GM21526 (cell line): ENCODE results near the gene LIN7C.
"Not testable (repeated sequence)": the region's sequence is repeated elsewhere in the genome, so short reads cannot be mapped to it uniquely, and the experiment has no call there.

ENCODE experiments used
- ATAC-seq: cut with Tn5 transposase; IDR thresholded peaks from one replicate; pipeline ENCODE4 v1.9.1; 2021; ENCODE audit warnings: moderate library complexity; ENCODE audit not compliant: unreplicated experiment, low FRiP score

The LIN7C gene, protein sequence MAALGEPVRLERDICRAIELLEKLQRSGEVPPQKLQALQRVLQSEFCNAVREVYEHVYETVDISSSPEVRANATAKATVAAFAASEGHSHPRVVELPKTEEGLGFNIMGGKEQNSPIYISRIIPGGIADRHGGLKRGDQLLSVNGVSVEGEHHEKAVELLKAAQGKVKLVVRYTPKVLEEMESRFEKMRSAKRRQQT

DNA sequence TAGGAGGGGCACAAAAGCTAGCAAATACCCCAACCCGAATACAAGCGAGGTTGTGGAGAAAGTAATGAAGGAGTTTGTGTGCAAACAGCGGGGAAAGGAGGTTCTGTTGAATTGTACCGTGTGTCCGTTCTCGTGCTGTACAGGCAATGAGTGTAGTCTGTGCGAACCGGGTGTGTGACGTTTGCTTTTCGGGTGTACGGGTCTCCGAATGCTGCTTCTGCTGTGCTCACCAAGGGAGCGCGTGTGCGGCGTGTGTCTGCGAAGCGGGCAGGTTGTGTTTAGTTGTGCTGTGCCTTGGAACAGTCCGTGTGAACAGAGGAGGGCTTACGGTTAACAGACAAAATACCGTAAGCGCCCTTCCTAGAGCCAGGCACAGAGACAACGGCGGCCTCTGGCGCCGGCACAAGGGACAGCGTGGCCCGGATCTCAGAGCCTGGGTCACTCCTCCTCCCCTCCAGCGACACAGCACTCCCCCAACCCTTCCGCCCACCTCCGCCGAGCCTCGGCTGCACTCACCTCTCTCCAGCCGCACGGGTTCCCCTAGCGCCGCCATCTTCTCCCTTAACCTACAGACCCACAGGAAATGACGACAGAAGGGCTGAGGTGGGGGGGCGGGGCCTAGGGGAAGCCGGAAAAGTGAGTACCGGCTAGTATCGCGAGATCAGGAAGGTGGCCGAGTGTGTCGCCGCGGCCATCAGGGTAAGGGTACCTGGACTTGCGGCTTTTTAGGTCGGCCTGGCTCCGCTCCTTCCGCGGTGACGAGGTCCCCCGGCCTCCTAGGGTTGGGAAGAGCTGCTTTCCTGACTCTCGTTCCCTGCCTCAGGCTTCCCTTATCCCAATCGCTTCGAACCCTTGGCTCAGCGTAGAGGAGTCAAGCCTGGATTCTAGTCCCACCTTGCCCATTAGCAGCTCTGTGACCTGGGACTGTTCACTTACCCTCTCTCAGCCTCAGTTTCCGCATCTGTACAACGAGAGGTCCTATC, at the start of gene LIN7C:
Gene LIN7C (minus strand): TSS at position 570 of the 983 bp plus-strand sequence. CDS start 17 bp downstream, at position 553.
- ATAC-seq = peak; percentile 95

DNA sequence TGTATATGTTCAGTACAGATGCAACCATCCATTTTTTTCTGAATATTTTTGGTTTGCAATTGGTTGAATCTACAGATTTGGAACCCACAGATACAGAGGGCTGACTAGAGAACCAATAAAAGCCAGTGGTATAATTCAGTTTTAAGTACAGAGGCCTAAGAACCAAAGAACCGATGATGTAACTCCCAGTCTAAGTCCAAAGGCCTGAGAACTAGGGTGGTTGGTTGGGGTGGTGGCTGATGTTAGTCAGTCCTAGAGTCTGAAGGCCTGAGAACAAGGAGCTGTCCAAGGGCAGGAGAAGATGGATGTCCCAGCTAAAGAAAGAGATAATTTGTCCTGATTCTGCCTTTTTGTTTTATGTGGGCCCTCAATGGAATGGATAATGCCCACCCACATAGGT, 48.7 kb upstream of the LIN7C start:
- no peak for ATAC-seq

DNA sequence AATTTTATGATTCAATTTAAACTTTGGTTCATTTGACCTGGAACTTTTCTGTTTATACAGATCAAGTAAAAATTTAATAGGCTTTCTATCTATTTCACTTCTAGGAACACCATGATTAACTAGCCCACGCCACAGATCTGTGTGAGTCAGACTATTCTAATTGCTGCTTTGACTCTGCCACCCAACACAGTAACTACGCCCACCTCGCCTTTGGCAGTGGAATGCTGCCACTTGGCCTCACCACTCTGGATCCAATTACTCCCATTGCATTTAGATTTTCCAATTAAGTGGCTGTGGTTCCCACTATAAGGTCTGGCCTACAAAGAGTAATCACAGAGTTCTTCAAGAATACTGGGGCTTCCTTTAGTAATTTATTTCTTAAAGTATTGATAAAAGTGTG, 46.6 kb upstream of the LIN7C start:
- ATAC-seq = no peak

DNA sequence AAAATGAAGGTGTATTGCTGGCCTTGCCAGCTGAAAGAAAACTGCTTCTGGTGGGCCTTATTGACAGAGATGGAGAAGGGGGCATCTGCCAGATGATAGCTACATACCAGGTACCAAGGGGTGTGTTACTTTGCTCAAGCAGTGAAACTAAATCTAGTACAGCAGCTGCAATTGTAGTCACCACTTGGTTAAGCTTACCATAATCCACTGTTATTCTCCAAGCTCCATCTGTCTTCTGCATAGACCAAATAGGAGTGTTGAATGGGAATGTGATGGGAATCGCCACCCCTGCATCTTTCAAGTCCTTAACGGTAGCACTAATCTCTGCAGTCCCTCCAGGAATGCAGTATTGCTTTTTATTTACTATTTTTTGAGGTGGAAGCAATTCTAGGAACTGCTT, 45.8 kb upstream of the LIN7C start:
- no peak for ATAC-seq

DNA sequence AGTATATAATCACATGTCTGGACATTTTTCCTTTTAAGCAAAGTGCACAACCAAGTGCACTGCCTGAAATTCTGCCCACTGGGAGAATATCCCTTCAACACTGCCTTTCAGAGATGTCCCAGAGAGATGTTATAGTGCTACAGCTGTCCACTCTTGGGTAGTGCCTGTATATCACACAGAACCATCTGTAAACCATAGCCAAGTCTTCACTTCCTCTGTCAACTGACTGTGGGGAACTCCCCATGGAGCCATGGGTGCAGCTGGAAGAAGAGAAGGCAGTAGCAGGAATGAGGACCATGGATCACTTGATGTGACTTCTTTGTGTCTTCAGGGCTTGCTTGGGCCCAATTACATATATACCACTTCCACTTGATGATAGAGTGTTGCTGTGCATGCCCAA, 44.6 kb upstream of the LIN7C start:
- ATAC-seq = no peak

DNA sequence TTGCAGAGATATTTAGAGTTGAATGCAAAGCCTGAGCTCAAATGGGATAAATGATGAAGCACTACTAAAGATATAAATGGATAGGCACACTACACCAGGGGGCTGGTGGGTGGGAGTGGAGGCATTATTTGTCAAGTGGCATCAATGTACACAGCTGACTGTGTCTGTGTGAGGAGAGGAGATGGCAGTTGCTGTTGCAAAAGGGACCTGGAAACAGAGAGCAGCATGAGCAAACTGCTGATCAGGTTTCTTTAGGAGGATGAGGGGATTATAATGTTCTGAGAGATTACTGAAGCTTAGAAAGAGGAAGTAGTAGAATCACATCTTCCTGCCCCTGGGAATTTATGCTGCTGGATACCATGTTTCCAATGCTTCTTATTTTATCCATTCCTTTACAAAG, 39.4 kb upstream of the LIN7C start:
- ATAC-seq = no peak

DNA sequence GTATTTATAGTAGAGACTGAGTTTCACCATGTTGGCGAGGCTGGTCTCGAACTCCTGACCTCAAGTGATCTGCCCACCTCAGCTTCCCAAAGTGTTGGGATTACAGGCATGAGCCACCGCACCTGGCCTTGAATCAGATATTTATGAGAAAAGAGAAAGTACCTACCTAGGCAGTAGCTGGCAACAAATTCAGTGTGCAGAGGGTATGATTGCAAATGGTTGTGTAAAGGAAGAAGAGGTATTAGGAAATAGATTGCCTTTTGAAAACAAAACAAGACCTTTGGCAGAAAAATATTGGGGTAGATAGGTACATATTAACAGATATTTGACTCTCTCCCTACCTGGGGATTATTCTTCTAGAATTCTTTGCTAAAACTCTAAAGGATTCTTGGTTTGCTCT, 38.5 kb upstream of the LIN7C start:
- ATAC-seq = no peak

DNA sequence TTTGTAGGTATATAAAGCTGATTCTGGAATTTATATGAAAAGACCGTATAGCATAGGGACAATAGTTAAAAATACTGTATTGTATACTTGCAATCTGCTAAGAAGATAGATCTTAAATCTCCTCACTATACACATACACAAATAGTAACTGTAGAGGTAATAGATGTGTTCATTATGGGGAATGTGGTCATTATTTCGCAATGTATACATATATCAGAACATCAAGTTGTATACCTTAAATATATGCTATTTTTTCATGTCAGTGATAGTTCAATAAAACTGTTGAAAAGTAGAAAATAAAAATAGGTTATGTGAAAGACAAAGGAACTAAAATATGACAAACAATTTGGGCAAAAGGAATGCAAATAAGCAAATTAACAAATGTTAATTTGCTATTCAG, 35.2 kb upstream of the LIN7C start:
- no peak for ATAC-seq

DNA sequence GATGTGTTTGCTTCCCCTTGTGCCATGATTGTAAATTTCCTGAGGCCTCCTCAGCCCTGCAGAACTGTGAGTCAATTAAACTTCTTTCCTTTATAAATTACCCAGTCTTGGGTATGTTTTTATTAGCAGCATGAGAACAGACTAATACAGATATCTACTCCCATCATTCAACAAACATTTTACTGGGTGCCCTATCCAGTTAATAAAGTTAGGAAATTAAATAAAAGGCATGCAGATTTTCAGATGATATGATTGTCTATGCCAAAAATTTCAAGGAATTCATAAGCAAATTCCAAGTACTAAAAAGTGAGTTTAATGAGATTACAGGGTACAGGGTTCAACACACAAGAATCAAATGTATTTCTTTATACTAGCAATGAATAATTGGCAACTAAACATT, 33.5 kb upstream of the LIN7C start:
- ATAC-seq = no peak

DNA sequence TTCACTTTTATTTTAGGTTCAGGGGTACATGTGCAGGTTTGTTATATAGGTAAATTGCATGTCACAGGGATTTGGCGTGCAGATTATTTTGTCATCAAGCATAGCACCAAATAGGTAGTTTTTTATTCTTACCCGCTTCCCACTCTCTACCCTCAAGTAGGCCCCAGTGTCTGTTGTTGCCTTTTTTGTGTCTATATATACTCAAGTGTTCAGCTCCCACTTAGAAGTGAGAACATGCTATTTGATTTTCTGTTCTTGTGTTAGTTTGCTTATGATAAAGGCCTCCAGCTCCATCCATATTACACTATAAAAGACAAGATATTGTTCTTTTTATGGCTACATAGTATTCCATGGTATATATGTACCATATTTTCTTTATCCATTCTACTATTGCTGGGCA, 28.5 kb upstream of the LIN7C start:
- no peak for ATAC-seq

DNA sequence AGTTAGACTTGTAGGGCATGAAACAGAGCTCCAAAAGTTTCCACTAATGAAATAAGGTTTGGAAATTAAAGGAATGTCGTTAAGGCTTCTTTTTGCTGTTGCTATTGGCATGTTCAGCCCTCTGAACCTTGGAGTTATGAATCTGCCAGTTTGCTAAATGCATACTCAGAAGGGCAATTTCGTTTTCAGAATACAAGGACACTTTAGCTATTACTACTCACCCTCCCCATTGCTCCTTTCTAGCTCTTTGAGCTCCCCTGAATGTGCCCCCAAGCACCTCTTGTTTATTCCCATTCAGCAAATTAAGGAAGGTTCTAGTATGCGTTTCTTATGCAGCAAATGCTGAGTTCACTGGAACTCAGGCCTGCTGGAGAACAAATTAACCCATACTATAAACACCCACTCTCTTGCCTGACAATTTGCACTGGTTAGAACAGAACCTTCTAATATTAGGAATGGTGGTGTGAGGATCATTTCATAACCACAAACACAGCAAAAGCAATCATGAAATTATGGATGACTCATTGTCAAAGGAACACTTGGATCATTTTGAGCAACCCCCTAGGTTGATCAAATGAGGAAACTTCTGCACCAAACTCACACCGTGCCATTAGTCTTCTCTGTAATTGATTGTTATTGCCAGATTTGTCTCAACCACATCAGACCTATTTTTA, 26.2 kb upstream of the LIN7C start:
- no peak for ATAC-seq

DNA sequence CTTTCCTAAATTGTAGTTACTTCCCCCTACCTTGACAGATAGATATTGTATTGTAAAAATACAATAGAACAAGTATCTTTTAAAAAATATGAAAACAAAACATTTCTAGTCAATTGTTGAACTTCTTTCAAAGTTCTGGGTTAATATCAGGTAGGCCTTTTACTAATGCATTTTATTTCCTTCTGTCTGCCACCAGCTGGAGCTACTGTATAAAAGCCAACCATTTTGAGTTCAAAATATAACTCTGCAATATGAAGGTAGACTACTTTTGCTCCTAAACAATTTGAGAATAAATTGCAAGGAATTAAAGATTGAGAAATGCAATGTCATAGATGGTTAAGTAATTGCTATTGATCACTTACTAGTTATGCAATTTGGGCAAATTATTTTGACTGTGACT, 22.1 kb upstream of the LIN7C start:
- ATAC-seq = no peak

DNA sequence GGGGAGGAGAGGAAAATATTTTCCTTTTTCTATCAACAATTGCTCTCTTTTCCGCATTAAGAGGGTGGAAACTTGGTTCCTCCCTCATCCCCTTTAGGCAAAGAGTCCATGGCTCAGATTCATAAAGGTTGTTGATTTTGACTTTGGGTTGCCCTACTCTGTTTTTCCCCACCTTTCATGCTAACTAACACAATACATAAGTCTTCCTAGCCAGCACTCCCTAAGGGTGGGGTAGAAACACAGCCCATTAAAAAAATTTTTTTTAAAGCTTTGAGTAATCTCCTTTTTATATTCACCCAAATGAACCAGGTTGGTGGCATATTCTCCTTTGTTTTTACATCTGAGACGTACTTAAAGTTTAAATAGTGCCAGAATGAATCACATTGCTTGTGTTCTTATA, 20.0 kb upstream of the LIN7C start:
- no peak for ATAC-seq

DNA sequence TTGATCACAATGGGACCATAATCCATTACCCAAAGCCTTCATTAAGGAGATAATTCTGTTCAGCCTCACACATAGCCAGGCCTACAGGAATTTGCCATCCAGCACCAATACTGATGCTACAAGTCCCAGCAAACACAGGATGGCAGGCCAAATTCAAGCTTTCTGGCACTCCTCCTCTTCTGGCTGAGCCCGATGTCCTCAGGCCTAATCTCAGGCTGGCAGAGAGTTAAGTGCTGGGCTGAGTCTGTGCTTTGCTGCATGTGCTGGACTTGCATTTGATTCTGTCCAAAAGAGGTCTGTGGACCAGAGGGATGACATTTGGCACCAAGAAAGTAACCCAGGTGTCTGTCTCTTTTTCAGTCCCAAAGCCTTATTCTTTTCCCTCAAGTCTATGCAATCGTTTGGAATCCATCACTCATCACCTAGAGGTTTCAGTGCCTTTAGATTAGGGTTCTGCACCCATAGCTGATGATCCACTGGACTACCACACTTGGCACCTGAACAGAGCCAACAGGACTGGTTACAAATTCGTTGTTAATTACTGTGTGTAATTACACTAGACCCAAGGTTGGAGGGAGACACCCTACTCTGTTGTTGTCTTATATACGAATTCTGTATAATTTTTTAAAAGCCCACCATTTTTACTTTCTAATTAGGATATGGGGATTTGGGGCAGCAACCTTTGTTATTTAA, 19.4 kb upstream of the LIN7C start:
- no peak for ATAC-seq

DNA sequence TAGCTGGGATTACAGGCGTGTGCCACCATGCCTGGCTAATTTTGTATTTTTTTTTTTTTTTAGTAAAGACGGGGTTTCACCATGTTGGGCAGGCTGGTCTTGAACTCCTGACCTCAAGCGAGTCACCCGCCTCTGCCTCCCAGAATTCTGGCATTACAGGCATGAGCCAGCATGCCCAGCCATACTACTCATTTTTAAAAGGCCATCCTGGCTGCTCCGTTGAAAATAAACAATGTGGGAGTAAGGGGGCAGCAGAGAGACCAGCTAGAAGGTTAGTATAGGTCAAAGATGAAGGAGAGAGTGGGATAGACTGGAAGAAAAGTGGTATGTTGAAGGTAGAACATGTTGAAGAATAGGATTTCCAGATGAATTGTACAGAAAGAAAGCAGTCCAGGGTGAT, 17.6 kb upstream of the LIN7C start:
- no peak for ATAC-seq

DNA sequence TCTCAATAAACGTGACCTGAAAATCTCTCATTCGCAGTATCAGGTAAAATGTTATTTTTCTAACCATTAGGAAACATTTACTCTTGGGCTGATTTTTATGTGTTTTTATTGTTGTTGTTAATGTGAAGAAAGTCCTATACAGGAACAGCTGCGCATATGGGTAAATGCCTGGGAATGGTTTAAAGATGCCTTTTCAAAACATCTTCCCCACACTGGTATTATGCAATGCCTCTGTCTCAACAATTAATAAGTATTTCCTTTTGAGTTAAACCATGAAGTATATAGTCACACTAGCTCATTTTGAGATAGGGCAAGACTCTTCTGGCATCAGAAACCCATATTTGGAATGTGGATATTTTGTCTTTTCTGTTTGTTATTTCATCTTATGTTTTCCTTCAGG, 13.7 kb upstream of the LIN7C start:
- no peak for ATAC-seq

DNA sequence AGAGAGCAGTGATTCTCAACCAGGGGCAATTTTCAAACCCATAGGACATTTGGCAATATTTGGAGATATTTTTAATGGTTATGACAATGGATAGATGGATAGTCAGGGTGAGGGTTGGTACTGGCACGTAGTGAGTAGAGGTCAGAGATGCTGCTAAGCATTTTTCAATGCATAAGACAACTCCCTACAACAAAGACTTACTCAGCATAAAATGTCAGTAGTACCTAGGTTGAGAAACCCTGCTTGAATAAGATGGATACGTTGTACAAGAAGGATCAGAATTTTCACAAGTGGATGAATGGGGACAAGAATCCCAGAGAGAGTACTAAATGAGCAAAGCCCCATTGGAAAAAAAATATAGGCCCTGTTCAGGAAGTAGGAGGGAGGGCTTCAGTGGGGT, 11.9 kb upstream of the LIN7C start:
- ATAC-seq = no peak

DNA sequence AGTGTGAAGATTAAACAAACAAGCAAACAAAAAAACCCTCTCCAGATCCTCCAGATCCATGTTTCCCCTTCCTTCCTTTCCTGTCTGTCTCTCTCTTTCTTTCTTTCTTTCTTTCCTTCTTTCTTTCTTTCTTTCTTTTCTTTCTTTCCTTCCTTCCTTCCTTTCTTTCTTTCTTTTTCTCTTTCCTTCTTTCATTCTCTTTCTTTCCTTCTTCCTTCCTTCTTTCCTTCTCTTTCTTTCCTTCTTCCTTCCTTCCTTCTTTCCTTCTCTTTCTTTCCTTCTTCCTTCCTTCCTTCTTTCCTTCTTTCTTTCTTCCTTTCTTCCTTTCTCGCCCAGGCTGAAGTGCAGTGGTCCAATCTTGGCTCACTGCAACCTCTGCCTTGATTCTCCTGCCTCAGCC, 10.9 kb upstream of the LIN7C start:
- ATAC-seq = not testable (repeated sequence)

DNA sequence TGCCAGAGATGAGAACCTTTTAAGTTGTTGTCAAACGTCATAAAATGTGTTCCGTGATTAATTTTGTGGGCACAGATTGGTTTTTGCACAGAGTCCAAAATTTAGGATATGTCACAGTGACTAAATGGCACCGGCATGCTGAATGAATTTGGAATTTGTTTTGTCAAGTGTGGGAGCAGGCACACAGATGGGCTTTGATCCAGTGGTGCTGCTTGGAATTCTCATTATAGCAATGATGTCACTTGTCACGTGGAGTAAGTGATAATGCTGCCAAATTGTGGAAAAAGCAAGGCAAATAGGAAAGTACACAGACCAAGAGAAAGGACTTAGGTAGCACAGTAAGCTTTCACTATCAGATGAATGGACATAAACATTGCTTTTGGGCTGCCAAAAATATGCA, 8.0 kb upstream of the LIN7C start:
- ATAC-seq = no peak

DNA sequence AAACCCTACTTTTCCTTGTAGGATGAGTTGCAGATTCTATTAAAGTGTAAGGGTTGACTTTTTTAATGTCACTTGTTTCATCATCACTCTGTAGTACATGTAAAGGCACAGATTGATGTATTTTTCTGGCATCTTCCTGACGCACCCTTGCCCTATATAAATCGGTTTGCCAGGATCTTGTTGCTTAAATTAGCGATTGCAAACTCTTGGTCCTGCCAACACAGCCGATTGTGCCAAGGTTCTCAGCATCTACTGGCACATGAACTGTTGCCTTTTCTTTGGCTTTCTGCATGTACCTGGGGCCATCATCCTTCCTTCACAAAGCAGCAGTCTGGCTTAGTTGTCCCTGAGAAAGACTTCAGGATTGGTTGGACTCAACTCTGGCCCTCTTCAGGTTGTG, 7.5 kb upstream of the LIN7C start:
- ATAC-seq = no peak

DNA sequence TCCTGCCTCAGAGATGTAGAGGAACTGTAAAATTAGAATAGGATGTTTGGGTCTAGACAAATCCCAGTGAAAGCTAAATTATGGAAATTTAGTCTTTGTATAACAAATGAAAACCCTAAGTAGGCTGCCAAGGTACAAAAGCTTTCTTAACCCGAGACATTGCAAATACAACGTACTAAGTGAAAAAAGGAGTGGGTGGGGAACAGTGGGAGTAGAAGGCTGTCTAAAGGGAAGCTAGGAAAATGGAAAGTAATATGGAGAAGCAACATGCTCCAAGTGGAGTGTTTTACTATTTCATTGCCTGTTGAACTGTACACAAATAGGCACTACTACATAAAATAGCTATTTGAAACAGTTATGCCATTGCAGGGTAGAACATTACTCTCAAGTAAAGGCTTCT, 6.8 kb upstream of the LIN7C start:
- ATAC-seq = no peak
